NCI-H1092 (cell line): Measurements from ENCODE around the gene SLC12A7.
A peak's percentile ranks its signal among the peaks of the same experiment; 100 is the strongest.

Source experiments
- DNase-seq: peaks from one replicate; lab custom pipeline; 2025; lab: John Stamatoyannopoulos, UW

SLC12A7 gene

GRCh38 chr5:1125030-1125357 lies 13.1 kb upstream of the SLC12A7 start:
- DNase-seq: no peak

DNA sequence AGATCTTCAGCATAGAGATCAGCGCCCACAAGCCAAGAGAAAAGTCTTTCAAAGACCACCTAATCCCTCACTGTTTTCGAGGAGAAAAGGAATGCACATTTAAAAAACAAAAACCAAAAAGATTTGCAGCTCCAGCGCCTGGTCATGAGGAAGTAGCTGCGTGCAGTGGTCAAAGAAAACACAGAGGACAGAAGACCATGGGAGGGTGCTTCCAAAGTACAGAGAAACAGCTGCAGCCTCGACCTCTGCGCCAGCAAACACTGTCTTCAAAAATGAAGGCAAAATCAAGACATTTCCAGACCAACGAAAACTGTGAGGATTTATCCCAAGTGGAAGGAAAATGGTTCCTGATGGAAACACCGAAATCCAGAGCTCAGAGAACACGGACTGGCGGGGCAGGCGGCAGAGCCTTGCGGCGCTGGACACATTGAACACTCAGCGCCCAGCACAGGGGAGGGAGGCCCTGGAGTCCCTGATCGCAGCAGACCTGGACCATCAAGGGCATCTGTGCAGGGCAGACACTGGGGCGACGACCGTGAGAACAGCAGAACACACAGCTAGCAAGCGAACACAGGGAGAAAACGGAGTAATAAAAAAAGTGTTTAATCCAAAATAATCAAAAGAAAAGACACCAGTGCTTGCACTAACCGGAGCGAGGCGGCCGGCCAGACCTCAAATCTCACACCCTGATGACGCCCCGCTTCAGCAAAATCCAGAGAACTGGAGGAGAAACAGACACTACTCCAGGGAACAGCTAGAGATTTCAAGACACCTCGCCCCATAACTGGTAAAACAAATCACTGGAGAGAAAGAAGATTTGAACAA lies 12.6 kb upstream of the SLC12A7 start:
- DNase-seq: no peak

GRCh38 chr5:1123418-1124147 lies 11.7 kb upstream of the SLC12A7 start:
- no peak for DNase-seq

GRCh38 chr5:1122511-1123294 lies 10.8 kb upstream of the SLC12A7 start:
- no peak for DNase-seq

DNA sequence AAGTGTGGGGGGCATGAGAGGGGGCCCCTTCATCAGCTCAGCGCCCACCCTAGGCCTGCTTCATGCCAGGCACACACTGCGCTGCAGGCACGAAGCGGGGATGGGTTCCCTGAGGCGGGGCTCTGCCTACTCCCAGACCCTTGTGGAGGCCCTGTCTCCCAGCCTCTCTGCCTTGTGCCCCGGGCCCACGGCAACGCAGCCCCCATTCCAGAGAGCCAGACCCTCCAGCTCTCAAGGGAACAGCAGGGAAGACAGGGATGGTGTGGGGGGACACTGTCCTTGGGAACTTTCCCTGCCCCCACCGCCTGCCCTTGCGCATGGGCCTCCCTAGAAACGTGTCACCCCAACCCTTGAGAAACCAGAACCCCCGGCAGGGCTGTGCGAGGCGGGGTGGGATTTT lies 10.0 kb upstream of the SLC12A7 start:
- DNase-seq: no peak

GRCh38 chr5:1121044-1121443 lies 9.2 kb upstream of the SLC12A7 start:
- DNase-seq: no peak

DNA sequence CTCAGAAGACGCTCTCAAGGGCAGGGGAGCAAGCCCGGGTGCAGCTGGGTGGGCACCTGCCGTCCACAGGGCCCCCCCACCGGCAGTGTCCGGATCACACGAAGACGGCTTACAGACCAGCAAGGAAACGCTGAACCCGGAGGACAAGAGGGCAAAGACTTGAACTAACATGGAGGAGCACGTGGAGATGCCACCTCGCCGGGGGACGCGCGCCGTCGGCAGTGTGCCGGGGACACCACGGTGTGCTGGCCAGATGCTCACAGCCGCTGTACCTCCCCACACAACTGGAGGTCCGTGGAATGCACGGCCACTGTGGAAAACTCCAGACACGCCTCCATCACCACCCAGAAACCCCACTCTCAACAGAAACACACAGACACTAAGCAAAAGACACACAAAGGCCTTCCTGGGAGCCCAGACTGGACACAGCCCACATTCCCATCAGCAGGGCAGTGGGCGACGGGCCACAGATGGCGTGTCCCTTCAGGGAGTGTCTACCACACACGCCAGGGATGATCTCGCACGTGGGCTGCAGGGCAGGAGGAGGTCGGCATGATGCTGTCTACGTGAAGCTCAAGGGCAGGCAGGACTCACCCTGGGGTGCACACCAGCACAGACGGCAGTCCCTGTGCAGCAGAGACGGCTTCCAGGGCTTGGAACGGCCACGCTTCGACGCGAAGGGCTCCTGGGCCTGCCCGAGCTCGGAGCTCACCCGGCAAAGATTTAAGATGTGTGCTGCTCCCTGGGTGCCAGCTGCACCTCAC lies 8.6 kb upstream of the SLC12A7 start:
- no peak for DNase-seq

- no peak for DNase-seq
Measured at GRCh38 chr5:1119312-1119831, 7.5 kb upstream of the SLC12A7 start.

- no peak for DNase-seq
Measured at GRCh38 chr5:1118738-1119137, 6.9 kb upstream of the SLC12A7 start.

- DNase-seq: peak; percentile 61
Measured at GRCh38 chr5:1118231-1118698, 6.4 kb upstream of the SLC12A7 start.

DNA sequence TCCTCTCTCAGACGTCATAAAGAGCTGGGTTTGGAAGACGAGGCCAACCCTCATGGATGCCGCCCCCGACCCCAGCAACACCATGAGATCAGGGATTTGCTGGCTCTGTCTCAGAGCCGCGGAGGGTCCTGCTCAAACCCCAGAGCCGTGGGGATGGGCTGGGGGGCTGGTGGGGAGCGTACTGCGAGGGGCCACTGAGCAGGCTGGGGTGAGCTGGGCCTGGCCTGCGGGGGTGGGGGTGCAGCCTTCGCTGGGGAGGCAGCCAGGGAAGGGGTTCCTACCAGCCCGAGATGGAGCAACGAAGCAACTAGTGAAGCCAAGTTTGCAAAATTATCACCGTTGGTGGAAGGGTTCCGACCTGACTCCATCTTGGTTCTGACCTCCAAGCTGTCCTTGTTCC lies 5.1 kb upstream of the SLC12A7 start:
- DNase-seq: no peak

GRCh38 chr5:1116109-1116740 lies 4.4 kb upstream of the SLC12A7 start:
- no peak for DNase-seq

GRCh38 chr5:1115123-1115815 lies 3.4 kb upstream of the SLC12A7 start:
- DNase-seq: no peak

DNA sequence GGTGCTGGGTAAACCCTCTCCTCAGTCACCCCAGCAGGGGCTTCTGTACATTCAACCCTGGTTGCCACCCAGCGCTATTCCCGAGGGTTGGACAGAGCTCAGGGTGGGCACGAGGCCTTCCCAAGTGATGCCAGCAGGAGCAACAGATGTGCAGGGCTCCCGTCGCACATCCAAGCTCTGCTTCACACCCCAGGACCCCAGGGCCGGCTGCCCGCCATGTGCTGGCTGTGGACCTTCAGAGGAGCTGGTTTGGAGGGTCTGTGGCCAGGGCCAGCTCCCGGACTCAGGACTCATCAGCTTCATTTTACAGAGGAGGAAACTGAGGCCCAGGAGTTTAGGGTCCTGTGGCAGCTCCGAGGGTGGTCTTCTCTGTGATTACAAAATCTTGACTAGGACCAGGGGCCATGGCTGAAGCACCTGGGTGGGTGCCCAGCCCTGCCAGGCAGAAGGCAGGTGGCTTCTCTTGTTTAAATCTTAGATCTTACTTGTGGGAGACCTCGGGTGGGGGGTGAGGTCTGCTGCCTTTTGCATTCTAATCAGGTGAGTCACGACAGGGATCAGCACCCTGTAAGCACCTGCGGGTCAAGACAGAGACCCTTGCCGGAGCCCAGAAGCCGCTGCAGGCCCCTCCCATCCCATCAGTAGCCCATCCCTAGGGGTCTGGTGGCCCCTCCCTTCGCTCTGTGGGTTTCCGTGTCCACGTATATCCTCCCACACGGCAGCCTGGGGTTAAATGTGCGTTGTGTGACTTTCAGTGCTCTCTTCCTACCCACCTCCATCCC lies 2.1 kb upstream of the SLC12A7 start:
- DNase-seq: no peak

GRCh38 chr5:1113332-1113690 lies 1.4 kb upstream of the SLC12A7 start:
- DNase-seq: no peak

DNA sequence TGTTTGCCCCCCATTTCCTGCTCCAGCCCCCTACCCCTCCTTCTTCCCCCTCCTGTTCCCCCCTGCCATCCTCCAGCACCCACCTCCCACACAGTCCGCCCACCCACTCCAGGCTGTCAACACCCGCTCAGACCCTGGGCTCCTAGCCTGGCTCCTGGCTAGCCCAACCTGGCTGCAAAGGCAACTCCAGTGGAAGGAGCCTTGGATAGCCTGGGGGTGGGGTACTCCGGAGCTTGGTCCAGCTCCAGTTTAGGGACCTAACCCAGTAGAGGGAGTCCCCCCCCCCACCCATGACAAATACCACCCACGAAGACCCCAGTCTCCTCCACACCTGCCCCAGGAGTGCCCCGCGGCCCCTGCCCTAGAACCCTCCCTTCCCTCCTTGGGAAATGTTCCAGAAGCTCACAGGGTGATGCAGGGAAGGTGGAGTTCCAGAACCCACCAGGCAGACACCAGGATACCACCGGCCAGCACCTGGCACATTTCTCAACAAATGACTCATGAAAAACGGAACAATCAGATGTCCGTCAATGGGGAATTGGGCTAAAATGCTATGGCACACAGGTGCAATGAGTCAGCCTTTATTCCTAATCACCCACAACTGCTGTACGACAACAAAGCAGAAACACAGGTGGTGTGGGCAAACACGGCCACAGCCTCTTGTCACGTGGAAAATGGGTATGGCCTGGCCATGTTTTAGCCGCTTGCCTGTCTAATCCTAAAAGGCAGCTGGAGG lies 901 bp upstream of the SLC12A7 start:
- no peak for DNase-seq

GRCh38 chr5:1111241-1111726 lies 579 bp downstream of the SLC12A7 start:
- no peak for DNase-seq

DNA sequence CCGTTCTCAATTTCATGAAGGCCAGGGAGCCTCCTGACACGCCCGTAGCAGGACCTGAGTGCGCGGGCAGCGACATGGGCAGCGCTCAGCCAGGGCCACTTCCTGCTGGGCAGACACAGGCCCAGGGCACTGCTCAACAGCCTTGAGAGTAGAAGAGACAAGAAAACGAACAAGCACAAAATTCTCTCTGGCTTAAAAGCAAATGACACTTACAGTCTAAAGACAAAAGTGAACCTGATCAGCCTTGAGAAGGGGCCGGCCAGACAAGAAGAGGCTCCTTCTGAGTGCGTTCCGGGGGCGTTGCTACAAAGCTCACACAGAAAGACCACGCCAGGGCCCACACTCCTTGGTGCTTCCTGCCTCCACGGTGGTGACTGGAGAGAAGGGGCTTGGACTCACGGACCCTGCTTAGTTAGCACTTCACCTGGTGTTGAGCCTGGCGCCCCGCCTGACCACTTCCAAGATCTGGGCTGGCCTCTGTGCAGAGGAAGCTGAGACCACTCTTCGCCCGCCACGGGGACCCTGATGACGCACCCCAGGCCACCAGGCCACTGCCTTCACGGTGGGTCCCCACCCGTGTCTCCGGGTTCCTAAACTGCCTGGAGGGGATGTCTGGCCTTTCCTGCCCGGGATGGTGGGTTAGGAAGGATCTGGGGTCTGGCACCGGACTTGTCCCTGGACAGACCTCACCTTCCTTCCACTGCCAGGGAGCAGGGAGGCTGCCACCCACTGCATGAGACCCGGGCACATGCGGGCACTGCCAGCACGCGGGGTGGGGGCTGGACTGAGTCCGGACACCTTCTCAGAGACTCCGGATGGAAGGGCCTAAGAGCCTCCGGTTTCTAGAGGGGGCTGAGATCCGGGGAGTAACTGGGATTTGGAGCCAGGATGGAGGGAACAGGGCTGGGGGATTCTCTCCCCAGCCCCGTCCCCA lies 1.3 kb downstream of the SLC12A7 start:
- DNase-seq: no peak
